ENCODE results near the gene TMEM161A.
"Not testable (repeated sequence)": the region's sequence is repeated elsewhere in the genome, so short reads cannot be mapped to it uniquely, and the experiment has no call there.

The TMEM161A gene

GRCh38 chr19:19126102-19126501 lies 12.2 kb downstream of the TMEM161A start:
- no peak for FAIRE-seq
- no peak for DNase-seq (ENCODE audit: extremely low spot score, insufficient read length, low read depth)

DNA sequence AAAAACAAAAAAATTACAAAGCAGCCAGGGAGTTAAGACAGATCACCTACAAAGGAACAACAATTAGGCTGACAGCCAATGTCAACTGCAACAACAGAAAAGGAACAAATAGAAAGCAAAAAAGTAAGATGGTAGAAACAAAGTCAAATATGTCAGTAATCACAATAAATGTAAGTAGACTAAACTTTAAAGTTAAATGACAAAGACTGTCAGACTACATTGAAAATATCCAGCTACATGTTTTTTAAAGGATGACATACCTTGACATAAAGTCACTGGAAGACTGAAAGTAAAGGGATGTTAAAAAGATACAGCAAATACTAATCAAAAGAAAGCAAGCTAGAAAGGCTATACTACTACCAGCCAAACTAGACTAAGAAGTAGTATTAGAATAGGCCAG lies 14.9 kb downstream of the TMEM161A start:
- FAIRE-seq (no peak), DNase-seq (ENCODE audit: extremely low spot score, insufficient read length, low read depth) (no peak)

DNA sequence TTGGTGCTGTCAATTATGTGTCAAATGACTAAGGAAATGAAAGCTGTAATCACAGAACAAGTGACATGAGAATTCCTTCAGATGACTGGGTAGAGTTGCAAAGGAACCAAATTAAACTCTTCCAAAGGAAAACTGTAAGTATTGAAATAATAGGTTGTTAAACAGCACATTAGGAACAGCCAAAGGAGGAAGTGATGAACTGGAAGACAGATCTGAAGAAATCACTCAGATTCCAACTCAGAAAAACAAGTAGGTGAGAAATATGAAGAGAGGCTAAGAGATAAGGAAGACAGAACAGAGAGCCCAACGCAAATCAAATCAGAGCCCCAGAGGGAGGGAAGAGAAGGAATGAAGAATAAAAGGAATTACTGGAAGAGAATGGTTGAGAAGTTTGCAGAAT lies 15.4 kb downstream of the TMEM161A start:
- FAIRE-seq (no peak), DNase-seq (ENCODE audit: extremely low spot score, insufficient read length, low read depth) (no peak)

DNA sequence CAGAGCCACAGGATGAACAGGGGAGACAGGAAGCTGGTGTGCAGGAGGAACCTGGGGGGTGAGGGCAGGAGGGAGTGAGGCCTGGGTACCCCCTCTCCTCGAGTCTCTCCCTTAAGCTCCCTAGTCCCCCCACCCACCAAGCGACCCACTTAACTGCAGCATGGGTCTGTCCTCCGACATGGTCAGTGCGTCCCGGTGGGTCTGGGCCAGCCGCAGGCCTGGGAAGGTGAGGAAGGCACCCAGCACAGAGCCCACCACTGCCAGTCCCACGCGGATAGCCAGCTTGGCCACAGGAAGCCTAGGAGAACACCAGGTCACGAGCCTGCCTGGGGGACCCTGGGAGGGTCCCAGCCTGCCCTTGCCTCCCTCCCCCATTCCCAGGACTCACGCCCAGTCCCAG lies 16.9 kb downstream of the TMEM161A start:
- DNase-seq (ENCODE audit: extremely low spot score, insufficient read length, low read depth) (no peak), FAIRE-seq (no peak)

GRCh38 chr19:19120308-19121231 lies 17.7 kb downstream of the TMEM161A start:
- no peak for FAIRE-seq
- DNase-seq (ENCODE audit: extremely low spot score, insufficient read length, low read depth): no peak

GRCh38 chr19:19119325-19120237 lies 18.7 kb downstream of the TMEM161A start:
- FAIRE-seq (no peak), DNase-seq (ENCODE audit: extremely low spot score, insufficient read length, low read depth) (no peak)

- peak; percentile 53 for FAIRE-seq
- no peak for DNase-seq (ENCODE audit: extremely low spot score, insufficient read length, low read depth)
Observed at GRCh38 chr19:19115954-19116353, 22.3 kb downstream of the TMEM161A start.

DNA sequence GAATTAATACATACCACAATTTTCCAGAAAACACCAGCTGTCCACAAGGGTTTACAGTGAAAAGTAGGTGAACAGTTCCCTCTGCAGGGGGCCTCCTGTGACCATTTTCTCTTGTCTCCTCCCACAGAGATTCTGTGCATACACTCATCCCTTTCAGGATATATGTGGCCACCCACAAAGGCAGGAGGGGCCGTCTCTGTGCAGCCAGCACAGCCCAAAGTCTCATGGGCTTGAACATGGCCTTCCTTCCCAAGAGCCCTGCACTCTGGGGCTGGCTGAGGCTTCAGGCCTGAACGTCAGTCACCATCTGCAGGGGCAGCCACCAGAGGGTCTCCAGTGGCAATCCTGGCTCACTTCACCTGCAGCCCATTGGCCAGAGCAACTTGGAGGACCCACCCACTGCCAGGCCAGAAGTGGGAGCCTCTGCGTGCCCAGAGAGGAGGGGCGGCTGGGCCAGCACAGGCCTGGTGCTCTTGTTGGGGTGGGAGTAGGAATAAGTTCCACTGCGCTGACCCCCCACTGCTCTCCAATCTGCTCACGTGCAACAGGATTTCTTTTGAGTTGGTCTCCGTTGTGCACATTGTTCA lies 25.1 kb downstream of the TMEM161A start:
- FAIRE-seq (no peak), DNase-seq (ENCODE audit: extremely low spot score, insufficient read length, low read depth) (no peak)

- FAIRE-seq (no peak), DNase-seq (ENCODE audit: extremely low spot score, insufficient read length, low read depth) (no peak)
Observed at GRCh38 chr19:19111967-19112580, 26.2 kb downstream of the TMEM161A start.

GRCh38 chr19:19111136-19111835 lies 27.0 kb downstream of the TMEM161A start:
- FAIRE-seq: no peak

GRCh38 chr19:19110410-19111135 lies 27.7 kb downstream of the TMEM161A start:
- FAIRE-seq (no peak), DNase-seq (ENCODE audit: extremely low spot score, insufficient read length, low read depth) (no peak)

More at GRCh38 chr19:19111136-19111835, 27.0 kb downstream of the TMEM161A start:
- no peak for DNase-seq (ENCODE audit: extremely low spot score, insufficient read length, low read depth)

- DNase-seq (ENCODE audit: extremely low spot score, insufficient read length, low read depth) (no peak), FAIRE-seq (no peak)
Observed at GRCh38 chr19:19109601-19110000, 28.7 kb downstream of the TMEM161A start.

- DNase-seq (ENCODE audit: extremely low spot score, insufficient read length, low read depth): no peak
- FAIRE-seq: no peak
Observed at GRCh38 chr19:19107654-19108053, 30.6 kb downstream of the TMEM161A start.

GRCh38 chr19:19106938-19107337 lies 31.3 kb downstream of the TMEM161A start:
- not testable (repeated sequence) for FAIRE-seq; DNase-seq (ENCODE audit: extremely low spot score, insufficient read length, low read depth)

- FAIRE-seq (no peak), DNase-seq (ENCODE audit: extremely low spot score, insufficient read length, low read depth) (no peak)
Observed at GRCh38 chr19:19106056-19106551, 32.2 kb downstream of the TMEM161A start.

GRCh38 chr19:19105365-19106055 lies 32.8 kb downstream of the TMEM161A start:
- FAIRE-seq: no peak
- no peak for DNase-seq (ENCODE audit: extremely low spot score, insufficient read length, low read depth)

- no peak for DNase-seq (ENCODE audit: extremely low spot score, insufficient read length, low read depth)
- FAIRE-seq: no peak
Observed at GRCh38 chr19:19103167-19103566, 35.1 kb downstream of the TMEM161A start.

DNA sequence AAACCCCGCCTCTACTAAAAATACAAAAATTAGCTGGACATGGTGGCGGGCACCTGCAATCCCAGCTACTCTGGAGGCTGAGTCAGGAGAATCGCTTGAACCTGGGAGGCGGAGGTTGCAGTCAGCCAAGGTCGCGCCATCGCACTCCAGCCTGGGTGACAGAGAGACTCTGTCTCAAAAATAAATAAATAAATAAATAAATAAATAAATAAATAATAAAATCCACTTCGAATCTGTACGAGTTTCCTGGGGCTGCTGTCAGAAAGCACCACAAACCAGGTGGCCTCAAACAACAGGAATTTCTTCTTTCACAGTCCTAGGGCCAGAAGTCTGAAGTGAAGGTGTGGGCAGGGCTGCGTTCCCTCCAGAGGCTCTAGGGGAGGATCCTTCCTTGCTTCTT lies 35.7 kb downstream of the TMEM161A start:
- not testable (repeated sequence) for DNase-seq (ENCODE audit: extremely low spot score, insufficient read length, low read depth); FAIRE-seq
